SK-N-SH treated with all-trans-retinoic acid at 6 μM for 48 hours (cell line): ENCODE measurements around the gene RHBDF2.

ENCODE experiments used
- ATAC-seq: fragments of 200-7000 bp; cut with Tn5 transposase; 3 replicates; pipeline ENCODE4 v1.9.1; 2020; ENCODE audit warnings: mild to moderate bottlenecking, moderate library complexity
- ARNTL ChIP-seq: fragments of 450-650 bp; formaldehyde crosslinking; IDR thresholded peaks from 2 replicates; pipeline ENCODE4 v1.5.0; 2020; ENCODE audit warnings: low read depth, mild to moderate bottlenecking, moderate library complexity, borderline replicate concordance
- CSDC2 ChIP-seq: fragments of 250-450 bp; sonication (Bioruptor Pico); IDR thresholded peaks from 2 replicates; pipeline ENCODE4 v1.5.0; 2020; ENCODE audit warnings: mild to moderate bottlenecking, moderate library complexity
- CSRNP3 ChIP-seq: fragments of 250-450 bp; sonication (Bioruptor Pico); IDR thresholded peaks from 2 replicates; pipeline ENCODE4 v1.5.1; 2021; ENCODE audit warnings: mild to moderate bottlenecking, moderate library complexity
- GLIS3 ChIP-seq: fragments of 250-450 bp; sonication (Bioruptor Pico); IDR thresholded peaks from 2 replicates; pipeline ENCODE4 v1.5.0; 2020; ENCODE audit warnings: mild to moderate bottlenecking, moderate library complexity
- ISL1 ChIP-seq: fragments of 250-450 bp; sonication (Bioruptor Pico); IDR thresholded peaks from 2 replicates; pipeline ENCODE4 v2.1.2; 2022; ENCODE audit warnings: mild to moderate bottlenecking, moderate library complexity
- OSR1 ChIP-seq: fragments of 250-450 bp; sonication (Bioruptor Pico); IDR thresholded peaks from 2 replicates; pipeline ENCODE4 v1.8.0; 2022; ENCODE audit warnings: moderate library complexity, mild to moderate bottlenecking, inconsistent platforms
- PATZ1 ChIP-seq: fragments of 250-450 bp; sonication (Bioruptor Pico); IDR thresholded peaks from 2 replicates; pipeline ENCODE4 v1.8.0; 2020; ENCODE audit warnings: mild to moderate bottlenecking, moderate library complexity, borderline replicate concordance
- POU6F1 ChIP-seq: fragments of 250-450 bp; sonication (Bioruptor Pico); IDR thresholded peaks from 2 replicates; pipeline ENCODE4 v1.8.0; 2021; ENCODE audit warnings: low read depth, mild to moderate bottlenecking, moderate library complexity, borderline replicate concordance
- RARB ChIP-seq: fragments of 250-450 bp; sonication (Bioruptor Pico); IDR thresholded peaks from 2 replicates; pipeline ENCODE4 v1.8.0; 2021; ENCODE audit warnings: mild to moderate bottlenecking, moderate library complexity
- SNAI2 ChIP-seq: fragments of 250-450 bp; sonication (Bioruptor Pico); IDR thresholded peaks from 2 replicates; pipeline ENCODE4 v1.5.0; 2020; ENCODE audit warnings: mild to moderate bottlenecking, moderate library complexity
- TOX ChIP-seq: fragments of 250-450 bp; sonication (Bioruptor Pico); IDR thresholded peaks from 2 replicates; pipeline ENCODE4 v1.8.0; 2021; ENCODE audit warnings: mild to moderate bottlenecking, moderate library complexity, borderline replicate concordance
- ZC3H10 ChIP-seq: fragments of 250-450 bp; sonication (Bioruptor Pico); IDR thresholded peaks from 2 replicates; pipeline ENCODE4 v1.5.1; 2021; ENCODE audit warnings: mild to moderate bottlenecking, moderate library complexity
- ZFP3 ChIP-seq: fragments of 250-450 bp; sonication (Bioruptor Pico); IDR thresholded peaks from 2 replicates; pipeline ENCODE4 v1.5.0; 2020; ENCODE audit warnings: mild to moderate bottlenecking, moderate library complexity
- ZFP30 ChIP-seq: fragments of 450-650 bp; formaldehyde crosslinking; IDR thresholded peaks from 2 replicates; pipeline ENCODE4 v1.5.0; 2022; ENCODE audit warnings: mild to moderate bottlenecking, moderate library complexity
- ZNF565 ChIP-seq: fragments of 450-650 bp; formaldehyde crosslinking; conservative IDR thresholded peaks from 2 replicates; pipeline ENCODE4 v1.5.0; 2020; ENCODE audit warnings: low read depth, mild to moderate bottlenecking, moderate library complexity
- ZNF8 ChIP-seq: fragments of 450-650 bp; formaldehyde crosslinking; IDR thresholded peaks from 2 replicates; pipeline ENCODE4 v1.5.0; 2020; ENCODE audit warnings: mild to moderate bottlenecking, moderate library complexity

Gene RHBDF2

GRCh38 chr17:76504117-76504516, 2.9 kb upstream of the RHBDF2 start (continued):
- TF ChIP-seq GLIS3 (no peak), ZFP3 (no peak)

GRCh38 chr17:76502341-76503211, 1.4 kb upstream of the RHBDF2 start:
- ATAC-seq: no peak
- no peak for TF ChIP-seq SNAI2

- TF ChIP-seq PATZ1 (CRISPR knock-in tag): no peak
- no peak for TF ChIP-seq POU6F1
- TF ChIP-seq ZNF565: no peak
- no peak for TF ChIP-seq TOX
- TF ChIP-seq ZFP30 (CRISPR knock-in tag): no peak
- no peak for TF ChIP-seq ZC3H10
- TF ChIP-seq ISL1: no peak
- no peak for TF ChIP-seq GLIS3
- TF ChIP-seq ARNTL (CRISPR knock-in tag): no peak
- TF ChIP-seq CSDC2 (CRISPR knock-in tag): no peak
- TF ChIP-seq RARB: no peak
- no peak for TF ChIP-seq CSRNP3
- no peak for TF ChIP-seq ZNF8
- ATAC-seq: no peak
Measured at GRCh38 chr17:76501827-76502307, 644 bp upstream of the RHBDF2 start.

GRCh38 chr17:76500747-76501017, 541 bp downstream of the RHBDF2 start:
- ATAC-seq: peak; percentile 33; the same call in 2 of the 3 replicates
- no peak for TF ChIP-seq POU6F1
- TF ChIP-seq, all 23 proteins: peak for 0

GRCh38 chr17:76500074-76500746, 1.0 kb downstream of the RHBDF2 start:
- ATAC-seq: no peak
- TF ChIP-seq PATZ1 (CRISPR knock-in tag) (no peak), ZNF565 (no peak)

- TF ChIP-seq PATZ1 (CRISPR knock-in tag): peak; percentile 42; the same call in 1 of the 2 replicates
- no peak for TF ChIP-seq CSDC2 (CRISPR knock-in tag)
- no peak for TF ChIP-seq OSR1 (CRISPR knock-in tag)
- ATAC-seq: no peak
Measured at GRCh38 chr17:76499267-76499667, 2.0 kb downstream of the RHBDF2 start.
